LHCN-M2 (cell line): ENCODE results near the gene PARPBP. TPM values are rescaled to one million over a fixed set of nuclear protein-coding genes. Genes with fewer than 3 reads are reported as not detected.
"Not testable (repeated sequence)": the region's sequence is repeated elsewhere in the genome, so short reads cannot be mapped to it uniquely, and the experiment has no call there.

Experiments
- DNase-seq: peaks from one replicate; pipeline ENCODE4 v3.0.0-alpha.2; 2012; ENCODE audit warnings: low read depth
- polyA plus RNA-seq: library from polyadenylated mRNA; unstranded; fragments of >200 nt; gene quantifications from one replicate; pipeline ENCODE4 v1.2.1, GENCODE V29; 2012; ENCODE audit warnings: missing spikeins
- total RNA-seq: library from RNA; depleted of rRNA; stranded (reverse); fragments of >200 nt; gene quantifications from 2 replicates; pipeline ENCODE4 v1.2.3, GENCODE V29; 2014; rRNA removed

The PARPBP gene
- 30.1 and 31.7 TPM in 2 replicates for total RNA-seq
- polyA plus RNA-seq, result 6.1 TPM

DNA sequence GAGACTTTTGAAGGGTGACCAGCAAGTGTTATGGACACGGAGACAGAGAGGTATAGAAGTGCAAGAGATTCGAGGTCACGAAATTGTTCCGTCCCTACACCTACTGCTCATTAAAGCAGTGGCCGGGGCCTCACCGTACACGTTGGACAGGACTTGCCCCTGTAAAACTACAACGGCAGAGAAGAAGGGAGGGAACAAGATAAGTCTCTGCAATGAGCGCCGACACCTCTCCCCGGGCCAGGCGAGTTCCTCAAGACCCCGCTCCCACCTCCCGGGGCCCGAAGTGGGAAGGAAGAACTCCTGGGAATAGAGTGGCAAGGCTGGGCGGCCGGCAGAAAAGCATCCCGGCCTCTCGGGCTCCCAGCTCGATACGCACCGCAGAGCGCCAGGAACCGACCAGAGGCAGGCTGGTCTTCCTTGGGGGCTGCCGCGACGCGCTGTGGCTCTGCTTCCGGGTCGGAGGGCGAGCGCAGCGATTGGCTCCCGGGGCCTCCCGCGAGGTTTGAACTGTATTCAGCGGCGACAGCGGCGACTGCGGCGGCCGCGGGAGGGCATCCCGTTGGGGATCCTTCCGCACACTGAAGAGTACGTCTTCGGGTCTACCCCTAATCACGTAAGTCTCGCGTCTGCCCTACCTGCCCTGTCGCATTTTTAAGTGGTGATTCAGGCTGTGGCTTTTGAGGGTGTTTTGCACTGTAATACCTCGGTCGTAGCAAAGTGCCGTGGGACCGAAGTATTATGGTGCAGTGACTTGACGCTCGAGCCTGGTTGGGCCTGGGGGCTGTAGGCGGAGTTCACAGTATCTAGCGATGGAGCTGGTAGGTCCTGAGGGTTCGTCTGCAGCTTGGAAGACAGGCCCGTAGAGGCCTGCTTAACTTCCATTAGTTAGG, at the start of gene PARPBP, which contains the start of gene NUP37:
Gene PARPBP, plus strand, starts transcription at position 510 of the 890 bp plus-strand sequence. CDS start 3,706 bp downstream, outside the sequence.
Gene NUP37, minus strand, starts transcription at position 441 of the 890 bp plus-strand sequence. CDS start 1,596 bp downstream, outside the sequence.
- peak; percentile 84 for DNase-seq

DNA sequence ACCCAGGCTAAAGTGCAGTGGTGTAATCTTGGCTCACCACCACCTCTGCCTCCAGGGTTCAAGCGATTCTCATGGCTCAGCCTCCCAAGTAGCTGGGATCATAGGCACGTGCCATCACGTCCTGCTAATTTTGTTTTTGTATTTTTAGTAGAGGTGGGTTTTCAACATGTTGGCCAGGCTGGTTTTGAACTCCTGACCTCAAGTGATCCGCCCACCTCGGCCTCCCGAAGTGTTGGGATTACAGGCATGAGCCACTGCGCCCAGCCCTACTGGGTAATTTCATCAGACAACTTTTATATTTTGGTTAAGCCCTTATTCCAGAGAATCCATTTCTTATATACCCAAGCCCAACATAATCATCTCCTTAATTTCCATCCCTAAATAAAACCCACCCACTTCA, 47.9 kb upstream of the PARPBP start:
- not testable (repeated sequence) for DNase-seq

DNA sequence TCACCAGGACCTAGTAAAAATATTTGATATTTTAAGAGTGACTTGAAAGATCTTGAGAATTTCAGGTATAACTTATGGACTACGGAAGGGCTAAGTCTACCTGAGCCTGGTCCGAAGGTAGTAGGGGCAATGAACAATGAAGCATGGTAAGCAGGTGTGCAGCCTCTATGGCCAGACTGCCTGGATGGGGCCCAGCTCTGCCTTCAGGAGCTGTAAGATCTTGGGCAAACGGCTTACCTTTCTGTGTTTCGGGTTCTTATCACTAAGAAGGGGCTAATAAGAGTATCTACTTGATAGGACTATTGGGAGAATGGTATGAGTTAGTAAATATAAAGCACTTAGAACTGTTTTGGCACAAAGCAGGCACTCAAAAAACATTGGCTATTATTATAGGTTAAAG, 39.1 kb upstream of the PARPBP start:
- DNase-seq, result no peak

- not testable (repeated sequence) for DNase-seq
Measured at GRCh38 chr12:102089228-102089835, 30.7 kb upstream of the PARPBP start.

DNA sequence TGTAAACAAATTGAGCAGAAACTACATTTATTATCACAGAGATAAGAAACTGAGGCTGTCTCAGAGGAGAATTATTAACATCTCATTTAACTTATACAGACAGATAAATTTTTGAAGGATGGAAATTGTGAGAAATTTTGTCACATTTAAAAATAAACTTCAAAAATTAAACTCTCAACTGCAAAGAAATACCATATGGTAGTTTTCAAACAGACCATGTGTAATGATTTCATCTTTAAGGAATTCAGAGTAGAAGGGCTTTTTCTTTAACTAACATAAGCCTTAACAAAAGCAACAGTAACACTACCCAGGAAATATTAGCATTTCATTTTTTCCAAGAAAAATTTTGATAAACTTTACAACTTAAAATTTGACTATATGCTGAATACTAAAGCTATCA, 26.7 kb upstream of the PARPBP start:
- DNase-seq, result peak; percentile 11

- DNase-seq, result peak; percentile 24
Measured at GRCh38 chr12:102095677-102096263, 24.2 kb upstream of the PARPBP start.

DNA sequence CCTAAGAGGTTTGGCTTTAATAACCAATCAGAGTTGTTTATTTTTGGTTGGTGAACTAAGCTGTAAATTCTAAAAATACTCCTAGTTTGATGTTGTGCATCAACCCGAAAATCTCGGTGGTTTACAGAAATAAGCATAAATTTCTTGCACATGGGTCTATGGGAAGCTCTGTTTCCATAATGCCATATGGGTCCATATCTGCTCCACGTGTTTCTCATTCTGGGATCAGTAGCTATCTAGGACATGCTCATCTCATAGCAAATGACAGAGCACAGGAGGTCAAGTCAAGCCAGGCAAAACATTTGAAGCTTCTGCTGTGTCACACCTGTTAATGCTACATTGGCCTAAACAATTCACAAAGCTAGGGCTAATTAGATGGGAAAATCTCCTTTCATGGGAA, 23.1 kb upstream of the PARPBP start:
- DNase-seq, result no peak

DNA sequence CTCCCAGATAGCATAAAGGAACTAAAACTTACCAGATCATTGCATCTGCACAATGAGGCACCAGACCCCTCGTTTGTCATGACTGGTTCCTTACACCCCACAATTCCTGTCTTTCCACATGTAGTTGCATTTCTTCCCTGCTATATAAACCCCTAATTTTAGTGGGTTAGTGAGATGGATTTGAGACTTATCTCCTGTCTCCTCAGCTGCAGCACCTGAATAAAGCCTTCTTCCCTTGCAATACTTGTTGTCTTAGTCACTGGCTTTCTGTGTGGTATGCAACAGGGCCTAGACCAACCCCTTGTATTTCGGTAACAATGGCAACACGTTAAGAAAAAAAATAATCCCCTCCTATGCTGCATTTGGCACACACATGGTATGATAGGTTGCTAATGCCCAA, 13.1 kb upstream of the PARPBP start:
- DNase-seq, result no peak

DNA sequence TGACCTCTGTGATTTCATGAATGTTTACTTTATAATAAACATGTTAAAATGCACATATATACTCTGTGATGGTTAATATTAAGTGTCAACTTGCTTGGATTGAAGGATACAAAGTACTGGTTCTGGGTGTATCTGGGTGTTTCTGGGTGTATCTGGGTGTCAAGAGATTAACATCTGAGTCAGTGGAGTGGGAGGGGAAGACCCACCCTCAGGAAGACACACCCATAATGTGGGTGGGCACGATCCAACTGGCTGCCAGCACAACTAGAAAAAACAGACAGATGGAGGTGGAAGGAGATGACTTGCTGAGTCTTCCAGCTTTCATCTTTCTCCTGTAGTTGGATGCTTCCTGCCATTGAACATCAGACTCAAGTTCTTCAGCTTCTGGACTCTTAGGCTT, 12.0 kb upstream of the PARPBP start:
- DNase-seq, result no peak

DNA sequence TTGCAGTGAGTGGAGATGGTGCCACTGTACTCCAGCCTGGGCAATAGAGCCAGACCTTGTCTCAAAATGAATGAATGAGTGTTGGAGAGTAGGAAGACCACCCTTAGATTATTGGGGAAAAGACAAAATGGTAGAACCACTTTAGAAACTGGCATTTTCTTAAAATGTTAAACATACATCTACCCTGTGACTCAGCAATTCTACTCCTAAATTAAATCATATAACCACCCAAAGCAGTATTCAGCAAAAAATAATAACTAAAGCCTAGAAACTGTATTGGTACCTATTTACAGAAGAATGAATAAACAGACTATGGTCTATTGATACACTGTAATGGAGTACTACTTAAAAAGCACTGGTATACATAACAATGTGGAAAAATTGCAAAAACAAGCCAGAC, 9.2 kb upstream of the PARPBP start:
- DNase-seq, result no peak

DNA sequence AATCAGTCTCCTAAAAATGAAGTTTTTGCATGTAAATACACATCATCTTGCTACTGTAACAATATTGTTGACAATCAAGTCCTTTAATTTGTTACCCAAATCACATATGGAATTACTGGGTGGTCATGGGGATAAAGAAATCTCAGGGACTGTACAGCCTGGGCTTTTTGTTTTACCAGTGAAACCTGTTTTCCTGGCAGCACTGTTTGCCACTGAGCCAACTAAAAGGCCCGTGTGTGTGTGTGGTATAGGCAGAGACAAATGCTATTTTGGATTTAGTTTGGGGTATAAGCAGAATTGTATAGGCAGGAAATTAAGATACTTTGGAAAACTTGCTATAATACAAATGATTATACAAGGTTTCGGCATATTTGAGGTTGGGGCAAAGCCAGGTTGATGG, 5.8 kb upstream of the PARPBP start:
- DNase-seq, result no peak

DNA sequence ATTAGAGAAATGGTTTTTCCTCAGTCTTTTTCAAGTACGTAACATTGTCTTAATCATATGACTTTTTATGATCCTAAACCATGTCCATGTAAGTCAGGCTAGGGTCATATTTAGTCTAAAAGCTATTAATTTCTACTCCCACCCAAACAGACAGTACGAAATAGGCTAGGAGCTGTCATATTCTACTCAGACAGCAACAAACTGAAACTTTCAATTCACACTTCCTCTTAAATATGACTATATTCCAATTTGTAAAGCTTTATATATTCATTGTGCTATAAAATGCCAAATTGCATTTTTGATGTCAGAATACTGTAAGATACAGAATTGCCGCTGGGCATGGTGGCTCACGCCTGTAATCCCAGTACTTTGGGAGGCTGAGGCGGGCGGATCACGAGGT, 3.6 kb upstream of the PARPBP start:
- DNase-seq, result no peak

DNA sequence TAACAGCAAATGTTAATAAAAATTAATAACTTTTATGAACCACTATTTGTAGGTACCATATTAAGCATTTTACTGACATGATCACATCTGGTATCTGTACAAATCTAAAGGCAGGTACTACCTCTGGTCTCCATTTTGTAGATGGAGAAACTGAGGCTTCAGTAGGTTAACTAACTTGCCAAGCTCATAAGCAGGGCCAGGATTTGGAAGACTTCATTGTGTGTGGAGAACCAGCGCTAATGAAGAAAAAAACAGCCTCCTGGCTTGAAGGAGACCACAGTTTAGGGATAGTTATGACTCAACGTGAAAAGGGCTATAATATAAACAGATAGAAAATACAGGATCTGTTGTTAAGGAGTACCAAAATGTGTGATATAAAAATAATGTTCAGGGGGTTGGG, 1.1 kb upstream of the PARPBP start:
- DNase-seq, result no peak

GRCh38 chr12:102120564-102120873, 536 bp downstream of the PARPBP start:
- DNase-seq, result no peak

GRCh38 chr12:102120886-102121285, 903 bp downstream of the PARPBP start:
- DNase-seq, result peak; percentile 27

- not testable (repeated sequence) for DNase-seq
Measured at GRCh38 chr12:102121328-102121727, 1.3 kb downstream of the PARPBP start.

DNA sequence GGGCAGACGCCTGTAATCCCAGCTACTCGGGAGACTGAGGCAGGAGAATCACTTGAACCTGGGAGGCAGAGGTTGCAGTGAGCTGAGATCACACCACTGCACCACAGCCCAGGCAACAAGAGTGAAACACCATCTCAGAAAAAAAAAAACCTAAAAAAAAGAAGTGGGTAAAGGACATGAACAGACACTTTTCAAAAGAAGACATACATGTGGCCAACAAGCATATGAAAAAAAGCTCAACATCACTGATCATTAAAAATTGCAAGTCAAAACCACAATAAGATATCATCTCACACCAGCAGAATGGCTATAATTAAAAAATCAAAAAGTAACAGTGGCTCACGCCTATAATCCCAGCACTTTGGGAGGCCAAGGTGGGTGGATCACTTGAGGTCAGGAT, 10.7 kb downstream of the PARPBP start:
- not testable (repeated sequence) for DNase-seq

- not testable (repeated sequence) for DNase-seq
Measured at GRCh38 chr12:102131442-102131841, 11.5 kb downstream of the PARPBP start.

DNA sequence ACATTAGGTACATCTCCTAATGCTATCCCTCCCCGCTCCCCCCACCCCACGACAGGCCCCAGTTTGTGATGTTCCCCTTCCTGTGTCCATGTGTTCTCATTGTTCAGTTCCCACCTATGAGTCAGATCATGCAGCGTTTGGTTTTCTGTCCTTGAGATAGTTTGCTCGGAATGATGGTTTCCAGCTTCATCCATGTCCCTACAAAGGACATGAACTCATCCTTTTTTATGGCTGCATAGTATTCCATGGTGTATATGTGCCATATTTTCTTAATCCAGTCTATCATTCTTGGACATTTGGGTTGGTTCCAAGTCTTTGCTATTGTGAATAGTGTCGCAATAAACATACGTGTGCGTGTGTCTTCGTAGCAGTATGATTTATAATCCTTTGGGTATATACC, 17.6 kb downstream of the PARPBP start:
- not testable (repeated sequence) for DNase-seq

DNA sequence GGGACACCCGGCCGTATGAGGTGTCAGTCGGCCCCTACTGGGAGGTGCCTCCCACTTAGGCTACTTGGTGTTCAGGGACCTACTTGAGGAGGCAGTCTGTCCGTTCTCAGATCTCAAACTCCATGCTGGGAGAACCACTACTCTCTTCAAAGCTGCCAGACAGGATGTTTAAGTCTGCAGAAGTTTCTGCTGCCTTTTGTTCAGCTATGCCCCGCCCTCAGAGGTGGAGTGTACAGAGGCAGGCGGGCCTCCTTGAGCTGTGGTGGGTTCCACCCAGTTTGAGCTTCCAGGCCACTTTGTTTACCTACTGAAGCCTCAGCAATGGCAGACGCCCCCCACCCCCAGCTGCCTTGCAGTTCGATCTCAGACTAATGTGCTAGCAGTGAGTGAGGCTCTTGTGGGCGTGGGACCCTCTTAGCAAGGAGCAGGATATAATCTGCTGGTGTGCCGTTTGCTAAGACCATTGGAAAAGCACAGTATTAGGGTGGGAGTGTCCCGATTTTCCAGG, 22.9 kb downstream of the PARPBP start:
- DNase-seq, result not testable (repeated sequence)

DNA sequence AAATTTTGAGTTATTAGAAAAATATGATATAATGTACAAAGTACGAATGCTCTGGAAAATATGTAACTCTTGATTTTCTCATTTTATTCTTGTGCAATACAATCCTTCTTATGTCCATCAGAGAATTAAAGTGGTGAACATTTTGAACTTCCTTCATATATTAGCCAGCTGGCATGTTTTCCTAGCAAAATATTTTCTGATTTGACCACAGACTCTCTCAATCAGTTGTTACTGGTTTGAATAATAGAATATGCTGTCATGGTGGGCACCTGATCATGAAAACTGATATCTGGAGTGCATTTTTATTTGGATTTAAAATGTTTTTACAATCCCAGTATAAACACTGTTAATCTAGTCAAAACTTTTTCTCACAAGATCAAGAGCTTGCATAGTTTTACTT, 24.2 kb downstream of the PARPBP start:
- peak; percentile 13 for DNase-seq

- DNase-seq, result not testable (repeated sequence)
Measured at GRCh38 chr12:102147062-102147587, 27.1 kb downstream of the PARPBP start.
